HepG2 (cell line): ENCODE data around the gene TLCD1. TPM values are rescaled to one million over a fixed set of nuclear protein-coding genes. Genes with fewer than 3 reads are reported as not detected.

ENCODE experiments used
- BRD4 ChIP-seq: sonication (generic); formaldehyde crosslinking; IDR thresholded peaks from 2 replicates; pipeline ENCODE4 v1.4.0; 2020; ENCODE audit warnings: missing genetic modification reagents
- CEBPZ ChIP-seq: IDR thresholded peaks from 2 replicates; pipeline ENCODE4 v1.6.1; 2012; ENCODE audit warnings: low read length, improper control_type of control experiment
- FOXC1 ChIP-seq: sonication (generic); formaldehyde crosslinking; IDR thresholded peaks from 2 replicates; pipeline ENCODE4 v1.8.0; 2022; ENCODE audit warnings: mild to moderate bottlenecking, missing genetic modification reagents, borderline replicate concordance
- GZF1 ChIP-seq: sonication (generic); formaldehyde crosslinking; IDR thresholded peaks from 2 replicates; pipeline ENCODE4 v1.5.1; 2020; ENCODE audit warnings: mild to moderate bottlenecking, missing genetic modification reagents
- ISL2 ChIP-seq: sonication (generic); formaldehyde crosslinking; IDR thresholded peaks from 2 replicates; pipeline ENCODE4 v1.5.0; 2020; ENCODE audit warnings: missing genetic modification reagents
- MXI1 ChIP-seq: IDR thresholded peaks from 3 replicates; pipeline ENCODE4 v1.6.1; 2012; ENCODE audit warnings: low read depth, low read length, inconsistent platforms, borderline replicate concordance
- NR1H2 ChIP-seq: sonication (generic); formaldehyde crosslinking; IDR thresholded peaks from 2 replicates; pipeline ENCODE4 v1.8.1; 2022; ENCODE audit warnings: low read depth, missing genetic modification reagents, borderline replicate concordance
- RBFOX2 ChIP-seq: fragments of 200-400 bp; formaldehyde crosslinking; IDR thresholded peaks from 2 replicates; pipeline ENCODE4 v1.6.1; 2017; ENCODE audit warnings: low read depth, mild to moderate bottlenecking, low read length
- RBM39 ChIP-seq: fragments of 200-400 bp; formaldehyde crosslinking; IDR thresholded peaks from one replicate; pipeline ENCODE4 v1.6.1; 2018; ENCODE audit warnings: antibody characterized with exemption, mild to moderate bottlenecking, low read depth, low read length; ENCODE audit not compliant: poor library complexity, severe bottlenecking
- STAG1 ChIP-seq: sonication (generic); formaldehyde crosslinking; IDR thresholded peaks from 2 replicates; pipeline ENCODE4 v1.4.0; 2020; ENCODE audit warnings: missing genetic modification reagents
- ZBTB8A ChIP-seq: sonication (generic); formaldehyde crosslinking; IDR thresholded peaks from 2 replicates; pipeline ENCODE4 v1.4.0; 2020; ENCODE audit warnings: mild to moderate bottlenecking, low read depth, missing genetic modification reagents, borderline replicate concordance
- ZKSCAN1 ChIP-seq: fragments of 150-350 bp; IDR thresholded peaks from 2 replicates; pipeline ENCODE4 v1.6.1; 2014; ENCODE audit warnings: low read length
- ZNF484 ChIP-seq: sonication (generic); formaldehyde crosslinking; IDR thresholded peaks from 2 replicates; pipeline ENCODE4 v1.5.1; 2020; ENCODE audit warnings: mild to moderate bottlenecking, low read depth, missing genetic modification reagents, borderline replicate concordance
- ZNF558 ChIP-seq: sonication (generic); formaldehyde crosslinking; IDR thresholded peaks from 2 replicates; pipeline ENCODE4 v1.9.0; 2022; ENCODE audit warnings: mild to moderate bottlenecking, missing genetic modification reagents, borderline replicate concordance
- ZNF703 ChIP-seq: sonication (generic); formaldehyde crosslinking; IDR thresholded peaks from 2 replicates; pipeline ENCODE4 v1.5.1; 2020; ENCODE audit warnings: missing genetic modification reagents, mild to moderate bottlenecking, moderate library complexity, borderline replicate concordance
- polyA plus RNA-seq, 8 experiments: library from polyadenylated mRNA; depleted of rRNA in 3 of 8; stranded (reverse) in 7 of 8; unstranded in 1 of 8; fragments of >200 nt; fragmentation: Illumina TruSeq in 4 of 8; extraction: Trizol in 4 of 8; gene quantifications; 2 replicates each; pipeline versions ENCODE4 v1.2.1 to v1.2.3, GENCODE V29; 2011 to 2016; ENCODE audit warnings: low read depth in 4 of 8, missing spikeins in 1 of 8, mixed read lengths in 1 of 8; ENCODE audit not compliant: insufficient read depth in 1 of 8
- total RNA-seq, 5 experiments: library from RNA; depleted of rRNA; stranded (reverse); fragments of >200 nt; fragmentation: Illumina TruSeq; extraction: Trizol; gene quantifications; 2 replicates each; pipeline ENCODE4 v1.2.3, GENCODE V29; 2016; ENCODE audit warnings: low read depth in 1 of 5
- TF ChIP-seq, protein P1 (sequence below): sonication (generic); formaldehyde crosslinking; IDR thresholded peaks from 2 replicates; pipeline ENCODE4 v1.4.0; 2020; ENCODE audit warnings: low read depth, missing genetic modification reagents
- TF ChIP-seq, protein P2 (sequence below): sonication (generic); formaldehyde crosslinking; IDR thresholded peaks from 2 replicates; pipeline ENCODE4 v1.5.0; 2020; ENCODE audit warnings: missing genetic modification reagents, mild to moderate bottlenecking, borderline replicate concordance

Gene TLCD1
- total and polyA plus RNA-seq, 2 of the 13 experiments (the other 11 are each of a cell fraction or from before 2014, with no cell fraction given), result 14.9 to 19.6 TPM

GRCh38 chr17:28744972-28745785 is 19.1 kb upstream of the TLCD1 start (continued):
- no peak for TF ChIP-seq CEBPZ
- no peak; the same call in 1 of the 2 replicates for TF ChIP-seq ZNF558
- no peak for TF ChIP-seq ZNF703
- TF ChIP-seq, protein P1, sequence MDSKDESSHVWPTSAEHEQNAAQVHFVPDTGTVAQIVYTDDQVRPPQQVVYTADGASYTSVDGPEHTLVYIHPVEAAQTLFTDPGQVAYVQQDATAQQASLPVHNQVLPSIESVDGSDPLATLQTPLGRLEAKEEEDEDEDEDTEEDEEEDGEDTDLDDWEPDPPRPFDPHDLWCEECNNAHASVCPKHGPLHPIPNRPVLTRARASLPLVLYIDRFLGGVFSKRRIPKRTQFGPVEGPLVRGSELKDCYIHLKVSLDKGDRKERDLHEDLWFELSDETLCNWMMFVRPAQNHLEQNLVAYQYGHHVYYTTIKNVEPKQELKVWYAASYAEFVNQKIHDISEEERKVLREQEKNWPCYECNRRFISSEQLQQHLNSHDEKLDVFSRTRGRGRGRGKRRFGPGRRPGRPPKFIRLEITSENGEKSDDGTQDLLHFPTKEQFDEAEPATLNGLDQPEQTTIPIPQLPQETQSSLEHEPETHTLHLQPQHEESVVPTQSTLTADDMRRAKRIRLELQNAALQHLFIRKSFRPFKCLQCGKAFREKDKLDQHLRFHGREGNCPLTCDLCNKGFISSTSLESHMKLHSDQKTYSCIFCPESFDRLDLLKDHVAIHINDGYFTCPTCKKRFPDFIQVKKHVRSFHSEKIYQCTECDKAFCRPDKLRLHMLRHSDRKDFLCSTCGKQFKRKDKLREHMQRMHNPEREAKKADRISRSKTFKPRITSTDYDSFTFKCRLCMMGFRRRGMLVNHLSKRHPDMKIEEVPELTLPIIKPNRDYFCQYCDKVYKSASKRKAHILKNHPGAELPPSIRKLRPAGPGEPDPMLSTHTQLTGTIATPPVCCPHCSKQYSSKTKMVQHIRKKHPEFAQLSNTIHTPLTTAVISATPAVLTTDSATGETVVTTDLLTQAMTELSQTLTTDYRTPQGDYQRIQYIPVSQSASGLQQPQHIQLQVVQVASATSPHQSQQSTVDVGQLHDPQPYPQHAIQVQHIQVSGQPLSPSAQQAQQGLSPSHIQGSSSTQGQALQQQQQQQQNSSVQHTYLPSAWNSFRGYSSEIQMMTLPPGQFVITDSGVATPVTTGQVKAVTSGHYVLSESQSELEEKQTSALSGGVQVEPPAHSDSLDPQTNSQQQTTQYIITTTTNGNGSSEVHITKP (CRISPR knock-in tag), result 0 out of 2 replicates have a peak, but pooled peaks have one; percentile 30
- TF ChIP-seq ISL2, result no peak
- TF ChIP-seq ZKSCAN1, result no peak
- TF ChIP-seq, protein P2, sequence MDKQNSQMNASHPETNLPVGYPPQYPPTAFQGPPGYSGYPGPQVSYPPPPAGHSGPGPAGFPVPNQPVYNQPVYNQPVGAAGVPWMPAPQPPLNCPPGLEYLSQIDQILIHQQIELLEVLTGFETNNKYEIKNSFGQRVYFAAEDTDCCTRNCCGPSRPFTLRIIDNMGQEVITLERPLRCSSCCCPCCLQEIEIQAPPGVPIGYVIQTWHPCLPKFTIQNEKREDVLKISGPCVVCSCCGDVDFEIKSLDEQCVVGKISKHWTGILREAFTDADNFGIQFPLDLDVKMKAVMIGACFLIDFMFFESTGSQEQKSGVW (CRISPR knock-in tag), result no peak
- TF ChIP-seq FOXC1 (CRISPR knock-in tag), result peak; percentile 75; the same call in 1 of the 2 replicates
- TF ChIP-seq RBM39, result no peak
- peak; percentile 77 for TF ChIP-seq RBFOX2
- 0 out of 2 replicates have a peak, but pooled peaks have one; percentile 47 for TF ChIP-seq BRD4 (CRISPR knock-in tag)
- TF ChIP-seq NR1H2 (CRISPR knock-in tag), result no peak
- TF ChIP-seq ZBTB8A (CRISPR knock-in tag), result no peak
- no peak for TF ChIP-seq STAG1
- no peak for TF ChIP-seq ZNF484 (CRISPR knock-in tag)
- TF ChIP-seq GZF1 (CRISPR knock-in tag), result 0 out of 2 replicates have a peak, but pooled peaks have one; percentile 24
- TF ChIP-seq MXI1, result peak; percentile 62; the same call in 1 of the 3 replicates
